GM21528 (cell line): ENCODE data around the gene MTHFD1L.

Experiments used
- ATAC-seq: cut with Tn5 transposase; IDR thresholded peaks from one replicate; pipeline ENCODE4 v1.9.1; 2021; ENCODE audit warnings: mild to moderate bottlenecking, moderate library complexity; ENCODE audit not compliant: unreplicated experiment, low FRiP score

MTHFD1L gene

DNA sequence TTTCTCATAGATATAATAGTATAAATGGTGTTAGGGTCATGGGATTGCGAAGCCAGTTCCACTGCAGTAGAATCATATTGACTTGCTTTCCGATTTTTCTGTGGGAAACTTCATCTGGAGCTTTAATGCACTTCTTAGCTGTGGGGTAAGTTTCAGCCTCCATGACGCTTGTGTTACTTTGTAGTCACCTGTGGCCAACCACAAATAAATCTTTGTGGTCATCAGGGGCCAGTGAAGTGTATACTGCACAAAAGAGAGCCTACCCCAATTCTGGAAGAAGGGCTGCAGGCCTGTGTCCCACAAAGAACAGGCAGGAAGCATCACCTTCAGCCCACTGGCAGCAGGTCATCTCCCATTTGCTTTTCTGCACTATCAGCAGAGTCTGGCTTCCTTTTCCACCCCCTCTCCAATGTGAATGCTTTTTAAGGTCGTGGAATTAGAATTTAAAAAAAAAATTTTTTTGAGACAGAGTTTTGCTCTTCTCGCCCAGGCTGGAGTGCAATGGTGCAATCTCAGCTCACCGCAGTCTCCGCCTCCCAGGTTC is 32.0 kb downstream of the MTHFD1L start:
- ATAC-seq, result peak; percentile 63

DNA sequence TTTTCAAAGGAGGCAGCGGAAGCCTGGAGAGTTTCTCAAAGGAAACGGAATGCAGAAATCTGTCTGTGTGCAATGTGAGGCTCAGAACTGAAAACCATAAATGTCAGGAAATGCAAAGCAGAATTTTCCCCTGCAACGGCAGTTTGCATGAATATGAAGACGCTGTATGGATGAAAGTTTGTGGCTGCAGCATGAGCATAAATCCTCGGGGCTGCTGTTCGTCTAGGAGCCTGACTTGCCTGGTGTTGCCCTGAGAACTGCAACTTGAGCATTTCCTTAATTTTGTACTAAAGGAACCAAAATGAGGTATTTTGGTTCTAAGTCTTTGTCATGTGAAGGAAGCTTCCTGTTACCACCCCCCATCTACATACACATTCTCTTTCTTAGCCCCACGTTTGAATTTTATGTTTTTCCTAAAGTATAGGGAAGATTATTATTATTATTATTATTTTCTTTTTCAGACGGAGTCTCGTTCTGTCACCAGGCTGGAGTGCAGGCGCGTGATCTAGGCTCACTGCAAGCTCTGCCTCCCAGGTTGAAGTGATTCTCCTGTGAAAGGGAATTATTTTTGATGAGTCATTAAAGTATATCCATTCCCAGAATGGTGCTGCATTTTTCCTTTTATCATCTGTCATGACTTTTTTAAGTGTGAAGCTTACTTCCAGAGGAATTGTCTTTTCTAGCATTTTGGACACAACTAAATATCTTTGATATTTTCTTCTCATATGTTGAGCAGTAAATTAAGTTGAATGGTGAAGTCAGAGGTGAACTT is 33.1 kb downstream of the MTHFD1L start:
- ATAC-seq, result no peak

GRCh38 chr6:150899231-150899630 is 33.7 kb downstream of the MTHFD1L start:
- ATAC-seq, result no peak

GRCh38 chr6:150900049-150900448 is 34.5 kb downstream of the MTHFD1L start:
- ATAC-seq, result no peak

- no peak for ATAC-seq
These were observed 36.8 kb downstream of the MTHFD1L start for GRCh38 chr6:150902142-150902776.

DNA sequence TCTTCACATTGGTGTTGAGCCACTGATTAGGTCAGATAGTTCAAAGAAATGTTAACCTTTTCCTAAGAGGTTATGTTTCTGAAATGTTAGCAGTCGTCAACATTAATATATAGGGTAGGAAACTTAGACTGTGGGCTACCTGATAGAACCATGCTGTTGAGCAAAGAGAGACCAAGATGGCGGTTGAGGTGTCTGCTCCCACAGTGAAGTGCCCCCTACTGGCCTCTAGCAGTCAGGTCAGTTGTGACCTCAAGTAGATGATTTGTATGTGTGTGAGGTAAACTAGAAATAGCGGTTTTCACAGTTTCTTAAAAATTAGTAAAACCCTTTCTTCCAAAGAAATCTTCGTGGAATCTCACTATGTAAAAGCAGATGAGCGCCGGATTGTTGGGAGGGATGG is 40.3 kb downstream of the MTHFD1L start:
- no peak for ATAC-seq

DNA sequence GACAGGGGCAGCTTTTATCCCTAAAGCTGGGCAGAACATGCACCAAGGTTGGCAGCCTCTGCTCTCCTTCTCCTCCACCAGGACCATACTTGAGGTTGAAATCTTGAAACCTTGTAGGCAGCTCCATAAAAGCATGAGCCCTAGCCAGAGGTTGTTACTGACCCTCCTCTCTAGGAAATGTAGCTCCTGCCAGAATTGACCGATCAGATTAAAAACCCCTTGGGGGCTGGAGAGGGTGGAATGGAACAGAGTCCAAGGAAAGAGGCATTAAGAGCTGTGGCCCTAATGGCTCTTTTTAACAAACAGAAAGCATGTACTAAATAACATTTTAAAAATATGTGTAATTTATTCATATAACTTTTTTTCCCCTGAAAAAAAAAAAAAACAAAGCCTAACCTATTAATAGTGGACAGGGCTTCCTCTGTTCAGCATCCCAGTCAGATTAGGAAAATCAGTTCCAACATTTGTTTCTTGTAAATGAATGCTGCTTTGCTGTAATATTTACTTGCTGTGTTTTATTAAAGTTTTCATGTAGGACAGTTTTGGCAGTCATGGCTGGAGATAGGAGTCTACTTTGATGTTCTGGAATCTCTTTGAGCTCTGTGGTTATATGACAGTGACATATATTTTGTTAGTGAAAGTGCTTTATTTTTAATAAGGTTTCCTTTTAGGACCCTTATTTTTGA is 41.3 kb downstream of the MTHFD1L start:
- ATAC-seq, result no peak

- ATAC-seq, result no peak
These were observed 41.9 kb downstream of the MTHFD1L start for GRCh38 chr6:150907383-150907782.

GRCh38 chr6:150908901-150909300 is 43.4 kb downstream of the MTHFD1L start:
- ATAC-seq, result no peak

DNA sequence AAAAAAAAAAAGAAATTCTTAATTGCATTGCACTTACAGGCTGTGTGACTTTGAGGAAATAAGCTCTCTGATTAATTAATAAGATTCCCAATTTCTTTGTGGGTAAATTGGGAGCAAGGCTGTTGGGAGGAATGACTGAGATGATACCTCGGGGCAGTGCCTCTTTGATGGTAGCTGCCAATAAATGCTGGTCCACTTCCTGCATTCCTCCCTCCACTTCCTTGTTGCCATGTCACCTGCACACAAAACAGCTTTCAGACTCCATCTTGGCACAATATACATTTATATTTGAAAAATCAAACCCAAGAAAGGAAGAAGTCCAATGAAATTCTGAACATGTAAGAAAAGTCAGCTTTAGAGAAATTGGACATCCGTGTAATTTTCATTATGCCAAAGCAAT is 45.1 kb downstream of the MTHFD1L start:
- ATAC-seq, result no peak

DNA sequence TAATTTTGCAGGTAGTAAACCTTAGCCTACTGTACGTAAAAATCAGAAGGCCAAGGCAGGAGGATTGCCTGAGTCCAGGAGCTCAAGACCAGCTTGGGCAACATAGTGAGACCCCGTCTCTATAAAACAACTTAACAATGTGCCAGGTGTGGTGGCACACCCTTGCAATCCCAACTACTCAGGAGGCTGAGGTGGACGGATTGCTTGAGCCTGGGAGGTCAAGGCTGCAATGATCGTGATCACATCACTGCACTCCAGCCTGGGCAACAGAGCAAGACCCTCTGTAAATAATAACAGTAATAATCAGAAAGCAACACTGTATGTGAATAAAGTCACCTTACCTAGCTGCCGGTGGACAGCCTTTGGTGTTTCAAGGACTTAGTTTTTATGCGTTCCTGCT is 48.9 kb downstream of the MTHFD1L start:
- ATAC-seq, result no peak

DNA sequence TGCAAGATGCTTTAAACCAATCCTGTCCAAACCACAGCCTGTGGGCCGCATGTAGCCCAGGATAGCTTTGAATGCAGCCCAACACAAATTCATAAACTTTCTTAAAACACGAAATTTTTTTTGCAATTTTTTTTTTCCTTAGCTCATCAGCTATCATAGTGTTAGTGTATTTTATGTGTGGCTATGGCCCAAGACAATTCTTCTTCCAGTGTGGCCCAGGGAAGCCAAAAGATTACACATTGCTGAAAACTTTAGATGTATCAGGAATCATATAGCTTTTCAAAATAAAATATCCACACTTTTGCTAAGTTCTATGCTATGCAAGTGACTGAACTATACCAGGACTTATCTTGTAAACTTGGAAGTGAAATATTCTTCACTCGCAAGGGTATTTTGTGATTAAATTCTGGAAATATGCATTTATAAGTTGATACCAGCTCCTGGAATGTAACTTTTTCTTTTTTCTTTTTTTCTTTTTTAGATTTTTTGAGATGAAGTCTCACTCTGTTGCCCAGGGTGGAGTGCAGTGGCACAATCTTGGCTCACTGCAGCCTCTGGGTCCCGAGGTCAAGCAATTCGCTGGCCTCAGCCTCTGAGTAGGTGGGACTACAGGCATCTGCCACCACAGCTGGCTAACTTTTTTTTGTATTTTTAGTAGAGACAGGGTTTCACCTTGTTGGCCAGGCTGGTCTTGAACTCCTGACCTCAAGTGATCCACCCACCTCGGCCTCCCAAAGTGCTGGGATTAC is 49.8 kb downstream of the MTHFD1L start:
- no peak for ATAC-seq

- no peak for ATAC-seq
These were observed 50.4 kb downstream of the MTHFD1L start for GRCh38 chr6:150915880-150916265.

GRCh38 chr6:150919938-150920337 is 54.4 kb downstream of the MTHFD1L start:
- ATAC-seq, result no peak

DNA sequence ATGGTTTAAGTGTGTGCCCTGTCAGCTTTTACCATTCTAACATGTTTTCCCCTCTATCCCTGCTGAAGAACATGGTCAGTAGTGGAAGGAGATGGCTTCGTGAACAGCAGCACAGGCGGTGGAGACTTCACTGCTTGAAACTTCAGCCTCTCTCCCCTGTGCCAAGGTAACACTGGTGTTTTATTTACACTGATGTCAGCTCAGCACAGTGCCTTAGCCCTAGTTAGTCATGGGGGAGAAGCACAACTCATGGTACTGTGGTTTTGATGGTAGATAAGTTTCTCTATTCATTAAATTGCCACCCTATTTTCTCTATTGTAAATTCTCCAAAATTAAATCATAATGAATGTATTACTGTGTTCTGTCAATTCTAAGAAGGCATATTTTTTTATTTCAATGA is 56.6 kb downstream of the MTHFD1L start:
- no peak for ATAC-seq

GRCh38 chr6:150924808-150925589 is 59.5 kb downstream of the MTHFD1L start:
- ATAC-seq, result no peak

DNA sequence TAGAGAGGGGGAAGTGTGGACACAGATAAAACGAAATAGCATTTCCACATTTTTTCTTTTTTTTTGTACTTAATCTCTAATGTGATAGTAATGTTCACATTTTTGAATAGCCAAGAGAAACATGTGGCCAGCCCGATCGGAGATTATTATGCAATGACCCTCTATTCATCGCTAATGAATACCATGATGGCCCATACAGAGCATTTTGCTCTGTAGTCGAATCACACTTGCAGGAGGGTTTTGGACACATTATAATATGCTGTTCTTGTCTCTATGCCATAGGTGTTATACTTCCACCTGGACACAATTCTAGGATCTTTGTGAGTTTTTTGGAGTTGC is 60.1 kb downstream of the MTHFD1L start:
- no peak for ATAC-seq

DNA sequence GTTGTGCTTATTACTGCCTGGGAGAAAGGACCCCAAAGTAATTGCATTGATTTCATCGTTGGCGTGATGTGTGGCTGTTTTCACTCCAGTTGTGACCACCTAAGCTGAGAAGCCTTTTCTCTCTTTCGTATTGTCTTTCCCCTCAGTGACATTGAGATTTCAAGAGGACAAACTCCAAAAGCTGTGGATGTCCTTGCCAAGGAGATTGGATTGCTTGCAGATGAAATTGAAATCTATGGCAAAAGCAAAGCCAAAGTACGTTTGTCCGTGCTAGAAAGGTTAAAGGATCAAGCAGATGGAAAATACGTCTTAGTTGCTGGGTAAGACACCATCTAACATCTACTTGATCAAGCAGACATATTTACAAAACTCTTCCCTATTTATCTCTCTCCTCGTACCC is 60.5 kb downstream of the MTHFD1L start:
- no peak for ATAC-seq

DNA sequence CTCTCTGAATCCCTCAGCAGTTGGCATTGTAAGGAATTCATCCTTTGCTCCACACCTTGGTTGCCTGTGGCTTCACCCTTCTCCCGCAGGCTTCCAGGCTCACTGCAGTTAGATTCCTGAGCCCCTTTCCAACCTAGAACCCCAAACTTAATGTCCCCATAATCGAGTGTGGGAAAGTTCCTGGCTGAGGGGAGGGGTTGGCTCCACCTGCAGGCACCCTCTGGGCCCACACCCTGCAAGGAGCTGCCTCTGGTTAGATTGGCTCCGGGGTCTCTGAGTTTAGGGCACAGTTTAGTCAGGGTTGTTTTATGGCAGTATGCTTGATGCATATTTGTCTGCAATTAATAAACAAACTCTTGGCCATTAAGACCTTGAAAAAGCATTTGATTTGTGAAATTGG is 63.4 kb downstream of the MTHFD1L start:
- ATAC-seq, result no peak

DNA sequence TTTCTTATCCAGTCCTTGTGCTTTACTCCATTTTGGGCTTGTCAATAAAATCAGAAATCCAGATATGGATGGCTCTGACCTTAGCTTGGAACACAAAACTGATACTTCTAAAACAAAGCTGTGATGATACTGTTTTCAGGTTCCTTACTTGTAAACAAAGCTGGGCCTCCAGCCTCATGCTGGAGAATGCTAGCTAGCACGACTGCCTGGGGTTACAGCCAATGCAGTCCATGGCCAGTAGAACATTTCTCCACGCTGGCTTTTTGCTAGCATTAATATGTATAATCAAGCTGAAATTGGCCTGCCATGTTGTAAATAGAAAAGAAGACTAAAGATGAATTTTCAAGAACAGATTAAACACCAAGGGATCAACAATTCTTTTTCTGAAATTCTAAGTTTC is 63.9 kb downstream of the MTHFD1L start:
- ATAC-seq, result no peak
